H9 (cell line): ENCODE data around the gene UGT3A1. TPM values are rescaled to one million over a fixed set of nuclear protein-coding genes. Genes with fewer than 3 reads are reported as not detected.

Experiments used
- DNase-seq: peaks from one replicate; pipeline ENCODE4 v3.0.0-alpha.2; 2017
- H2AFZ ChIP-seq: one replicate; pipeline ENCODE4 v1.6.1; 2013; ENCODE audit warnings: mild to moderate bottlenecking, low read length, control low read depth, moderate library complexity
- H2AK5ac ChIP-seq: 2 replicates; pipeline ENCODE4 v1.6.1; 2013; ENCODE audit warnings: low read length, control low read depth, mixed read lengths; ENCODE audit not compliant: insufficient read length
- H2BK120ac ChIP-seq: one replicate; pipeline ENCODE4 v1.6.1; 2013; ENCODE audit warnings: low read depth, mild to moderate bottlenecking, low read length, control low read depth, inconsistent platforms; ENCODE audit not compliant: poor library complexity, severe bottlenecking
- H2BK12ac ChIP-seq: 2 replicates; pipeline ENCODE4 v1.6.1; 2013; ENCODE audit warnings: low read length, control low read depth, mixed read lengths, low read depth; ENCODE audit not compliant: insufficient read length
- H2BK15ac ChIP-seq: 2 replicates; pipeline ENCODE4 v1.6.1; 2013; ENCODE audit warnings: low read depth, low read length, control low read depth
- H2BK20ac ChIP-seq: one replicate; pipeline ENCODE4 v1.6.1; 2013; ENCODE audit warnings: low read depth, mild to moderate bottlenecking, low read length, control low read depth, inconsistent platforms; ENCODE audit not compliant: poor library complexity, severe bottlenecking
- H2BK5ac ChIP-seq: 2 replicates; pipeline ENCODE4 v1.6.1; 2013; ENCODE audit warnings: low read length, control low read depth, mixed read lengths; ENCODE audit not compliant: insufficient read length
- H3K14ac ChIP-seq: 2 replicates; pipeline ENCODE4 v1.6.1; 2013; ENCODE audit warnings: low read length, control low read depth; ENCODE audit not compliant: insufficient read depth
- H3K18ac ChIP-seq: 2 replicates; pipeline ENCODE4 v1.6.1; 2013; ENCODE audit warnings: low read depth, mild to moderate bottlenecking, mixed read lengths, low read length, control low read depth; ENCODE audit not compliant: insufficient read length
- H3K23ac ChIP-seq: 2 replicates; pipeline ENCODE4 v1.6.1; 2013; ENCODE audit warnings: low read length, control low read depth, mixed read lengths, low read depth; ENCODE audit not compliant: insufficient read length
- H3K23me2 ChIP-seq: 2 replicates; pipeline ENCODE4 v1.6.1; 2013; ENCODE audit warnings: low read depth, mild to moderate bottlenecking, mixed read lengths, low read length, control low read depth; ENCODE audit not compliant: insufficient read length, poor library complexity, severe bottlenecking
- H3K27ac ChIP-seq: 2 replicates; pipeline ENCODE4 v1.5.1; 2013; ENCODE audit warnings: low read length, control low read depth, mixed read lengths, low read depth; ENCODE audit not compliant: insufficient read length
- H3K27me3 ChIP-seq: 2 replicates; pipeline ENCODE4 v1.6.1; 2013; ENCODE audit warnings: low read length, control low read depth, inconsistent platforms; ENCODE audit not compliant: insufficient read depth
- H3K4ac ChIP-seq: 2 replicates; pipeline ENCODE4 v1.6.1; 2013; ENCODE audit warnings: low read depth, mild to moderate bottlenecking, control low read depth, inconsistent platforms, low read length, moderate library complexity
- H3K4me1 ChIP-seq: 2 replicates; pipeline ENCODE4 v1.6.1; 2013; ENCODE audit warnings: low read length, control low read depth, inconsistent platforms; ENCODE audit not compliant: insufficient read depth
- H3K4me2 ChIP-seq: 2 replicates; pipeline ENCODE4 v1.6.1; 2013; ENCODE audit warnings: low read length, control low read depth, mixed read lengths; ENCODE audit not compliant: insufficient read length, insufficient read depth
- H3K56ac ChIP-seq: 2 replicates; pipeline ENCODE4 v1.6.1; 2013; ENCODE audit warnings: low read depth, mild to moderate bottlenecking, mixed read lengths, low read length, control low read depth; ENCODE audit not compliant: insufficient read length
- H3K79me1 ChIP-seq: 2 replicates; pipeline ENCODE4 v1.6.1; 2013; ENCODE audit warnings: low read depth, mild to moderate bottlenecking, moderate library complexity, low read length, control low read depth, inconsistent platforms; ENCODE audit not compliant: insufficient read depth, poor library complexity, severe bottlenecking
- H3K79me2 ChIP-seq: 2 replicates; pipeline ENCODE4 v1.6.1; 2013; ENCODE audit warnings: low read length, control low read depth, inconsistent platforms; ENCODE audit not compliant: insufficient read depth
- H3K9ac ChIP-seq: 2 replicates; pipeline ENCODE4 v1.6.1; 2013; ENCODE audit warnings: low read length, control low read depth, mixed read lengths; ENCODE audit not compliant: insufficient read length; ENCODE audit errors: extremely low read depth
- H3K9me3 ChIP-seq: one replicate; pipeline ENCODE4 v1.6.1; 2013; ENCODE audit warnings: low read depth, low read length, inconsistent platforms; ENCODE audit not compliant: control insufficient read depth
- H3T11ph ChIP-seq: one replicate; pipeline ENCODE4 v1.6.1; 2013; ENCODE audit warnings: mild to moderate bottlenecking, low read length, control low read depth, inconsistent platforms
- H4K20me1 ChIP-seq: one replicate; pipeline ENCODE4 v1.6.1; 2013; ENCODE audit not compliant: control insufficient read depth, insufficient read length, insufficient read depth
- H4K5ac ChIP-seq: 2 replicates; pipeline ENCODE4 v1.6.1; 2013; ENCODE audit warnings: low read depth, mild to moderate bottlenecking, mixed read lengths, low read length, control low read depth; ENCODE audit not compliant: insufficient read length
- H4K8ac ChIP-seq: replicated peaks from 2 replicates; pipeline ENCODE4 v1.6.1; 2013; ENCODE audit warnings: low read length, control low read depth, mixed read lengths, low read depth; ENCODE audit not compliant: insufficient read length
- H4K91ac ChIP-seq: 2 replicates; pipeline ENCODE4 v1.6.1; 2013; ENCODE audit warnings: low read depth, mild to moderate bottlenecking, moderate library complexity, mixed read lengths, low read length, control low read depth; ENCODE audit not compliant: insufficient read length
- H3K27ac Mint-ChIP-seq, 3 experiments: 2 replicates in 2 of 3; 3 replicates in 1 of 3; pipeline ENCODE4 v1.8.0; 2020 to 2021; ENCODE audit warnings: mixed read lengths in 3 of 3, mild to moderate bottlenecking in 1 of 3, moderate library complexity in 1 of 3
- H3K27me3 Mint-ChIP-seq: 2 replicates; pipeline ENCODE4 v1.8.0; 2021; ENCODE audit warnings: low read depth, mild to moderate bottlenecking, moderate library complexity, mixed read lengths
- H3K36me3 Mint-ChIP-seq, 3 experiments: 2 replicates in 2 of 3; 3 replicates in 1 of 3; pipeline ENCODE4 v1.8.0; 2020 to 2021; ENCODE audit warnings: low read depth in 3 of 3, mixed read lengths in 3 of 3; ENCODE audit not compliant: insufficient read depth in 1 of 3
- H3K4me1 Mint-ChIP-seq, 2 experiments: 2 replicates each; pipeline ENCODE4 v1.8.0; 2020; ENCODE audit warnings: mixed read lengths in 2 of 2
- H3K4me3 Mint-ChIP-seq, 2 experiments: 2 replicates in 1 of 2; 3 replicates in 1 of 2; pipeline ENCODE4 v1.8.0; 2020 to 2021; ENCODE audit warnings: mild to moderate bottlenecking in 2 of 2, mixed read lengths in 2 of 2, moderate library complexity in 1 of 2
- H3K9me3 Mint-ChIP-seq, 2 experiments: 2 replicates in 1 of 2; 3 replicates in 1 of 2; pipeline ENCODE4 v1.8.0; 2020; ENCODE audit warnings: mild to moderate bottlenecking in 2 of 2, mixed read lengths in 2 of 2, moderate library complexity in 1 of 2
- total RNA-seq: library from RNA; stranded (reverse); gene quantifications from 2 replicates; pipeline ENCODE4 v1.2.1, GENCODE V29; 2021
- TF ChIP-seq, protein P1 (sequence below): fragments of 200-600 bp; sonication (generic); conservative IDR thresholded peaks from 3 replicates; pipeline ENCODE4 v1.8.0; 2021; ENCODE audit warnings: antibody characterized with exemption, mild to moderate bottlenecking

Gene UGT3A1
- total RNA-seq, 1 experiment from 2014 or later, result 1.8 TPM

DNA sequence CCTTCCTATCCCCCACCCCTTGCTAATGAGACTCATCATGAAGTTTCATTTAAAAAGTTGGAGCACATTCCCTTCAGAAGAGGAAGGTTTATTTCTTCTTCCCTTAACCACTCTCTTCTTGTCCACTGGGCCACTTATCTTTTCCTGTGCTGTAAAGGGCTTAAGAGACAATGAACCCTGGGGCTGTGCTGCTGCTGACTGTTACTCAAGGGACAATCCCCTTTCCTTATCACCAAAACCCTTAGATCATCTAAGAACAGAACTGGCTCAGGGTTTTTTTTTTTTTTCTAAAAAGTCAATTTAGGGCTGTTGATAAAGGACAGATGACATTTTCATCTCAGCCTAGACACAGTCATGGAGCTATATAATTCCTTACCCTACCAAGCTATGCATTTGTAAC, 82.4 kb downstream of the UGT3A1 start:
- no peak overlapping the region for H2BK5ac ChIP-seq
- no peak overlapping the region for H2BK12ac ChIP-seq
- no peak overlapping the region for H2BK20ac ChIP-seq
- TF ChIP-seq, protein P1, sequence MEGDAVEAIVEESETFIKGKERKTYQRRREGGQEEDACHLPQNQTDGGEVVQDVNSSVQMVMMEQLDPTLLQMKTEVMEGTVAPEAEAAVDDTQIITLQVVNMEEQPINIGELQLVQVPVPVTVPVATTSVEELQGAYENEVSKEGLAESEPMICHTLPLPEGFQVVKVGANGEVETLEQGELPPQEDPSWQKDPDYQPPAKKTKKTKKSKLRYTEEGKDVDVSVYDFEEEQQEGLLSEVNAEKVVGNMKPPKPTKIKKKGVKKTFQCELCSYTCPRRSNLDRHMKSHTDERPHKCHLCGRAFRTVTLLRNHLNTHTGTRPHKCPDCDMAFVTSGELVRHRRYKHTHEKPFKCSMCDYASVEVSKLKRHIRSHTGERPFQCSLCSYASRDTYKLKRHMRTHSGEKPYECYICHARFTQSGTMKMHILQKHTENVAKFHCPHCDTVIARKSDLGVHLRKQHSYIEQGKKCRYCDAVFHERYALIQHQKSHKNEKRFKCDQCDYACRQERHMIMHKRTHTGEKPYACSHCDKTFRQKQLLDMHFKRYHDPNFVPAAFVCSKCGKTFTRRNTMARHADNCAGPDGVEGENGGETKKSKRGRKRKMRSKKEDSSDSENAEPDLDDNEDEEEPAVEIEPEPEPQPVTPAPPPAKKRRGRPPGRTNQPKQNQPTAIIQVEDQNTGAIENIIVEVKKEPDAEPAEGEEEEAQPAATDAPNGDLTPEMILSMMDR, result no peak
- no peaks in the 10 kb centered on the region for H3K27me3 ChIP-seq
- H3K9ac ChIP-seq, result no peak overlapping the region
- no peaks in the 10 kb centered on the region for H3K9me3 ChIP-seq
- no peak overlapping the region for H2BK120ac ChIP-seq
- Mint-ChIP-seq H3K36me3 (peaks cover 4 to 23% (median 18%) of the 10 kb centered on the region in 3 experiments; a peak in 6 of 7 replicates), H3K27me3 (peaks cover 6% of the 10 kb centered on the region), H3K9me3 (peaks cover 39 to 44% of the 10 kb centered on the region in 2 experiments), H3K4me3 (no peak overlapping the region), H3K27ac (peak overlapping the region in 1 of 3 experiments; percentile 52; a peak in 1 of 7 replicates), H3K4me1 (peaks cover 3 to 8% of the 10 kb centered on the region in 2 experiments; a peak in 3 of 4 replicates)
- H4K91ac ChIP-seq, result no peak overlapping the region
- no peak overlapping the region for H4K5ac ChIP-seq
- no peak overlapping the region for H3K56ac ChIP-seq
- no peak overlapping the region for H3K4me2 ChIP-seq
- no peak overlapping the region for H3K23ac ChIP-seq
- no peak overlapping the region for H2AK5ac ChIP-seq
- H3K14ac ChIP-seq, result no peak overlapping the region
- no peaks in the 10 kb centered on the region for H3K79me1 ChIP-seq
- H3K27ac ChIP-seq, result no peak overlapping the region
- H4K8ac ChIP-seq, result no peak overlapping the region
- no peak overlapping the region for H2AFZ ChIP-seq
- H2BK15ac ChIP-seq, result no peak overlapping the region
- H3K4ac ChIP-seq, result no peak overlapping the region
- H3K18ac ChIP-seq, result no peak overlapping the region
- H4K20me1 ChIP-seq, result no peaks in the 10 kb centered on the region
- H3K79me2 ChIP-seq, result no peaks in the 10 kb centered on the region
- no peak overlapping the region for H3T11ph ChIP-seq
- no peaks in the 10 kb centered on the region for H3K4me1 ChIP-seq
- DNase-seq, result no peak
- no peaks in the 10 kb centered on the region for H3K23me2 ChIP-seq
